Breast epithelium (tissue), 3 donors: ENCODE data around the gene HOXD3.
A peak's percentile ranks its signal among the peaks of the same experiment; 100 is the strongest.

Experiments
- CTCF ChIP-seq, 3 donors: fragments of 450-650 bp; IDR thresholded peaks; one replicate each; pipeline ENCODE4 v1.5.1; 2016 to 2017; ENCODE audit warnings: antibody characterized with exemption in 3 of 3, mild to moderate bottlenecking in 3 of 3, moderate library complexity in 3 of 3
- POLR2A ChIP-seq: fragments of 450-650 bp; IDR thresholded peaks from one replicate; pipeline ENCODE4 v1.6.1; 2016; ENCODE audit warnings: antibody characterized with exemption, mild to moderate bottlenecking, moderate library complexity
- POLR2AphosphoS5 ChIP-seq, 3 donors: sonication (generic); formaldehyde crosslinking; IDR thresholded peaks; one replicate each; pipeline ENCODE4 v1.6.1; 2017; ENCODE audit warnings: antibody characterized with exemption in 3 of 3

GRCh38 chr2:176130147-176130956 lies 26.8 kb upstream of the HOXD3 start:
- TF ChIP-seq POLR2AphosphoS5 (IDR thresholded peaks at IDR 0.05) (peak; percentile 11 to 59 (median 18)), POLR2A (no peak), CTCF (IDR thresholded peaks at IDR 0.05) (no peak)
